NCI-H146 (cell line): ENCODE results near the gene KDM4C.
A peak's percentile ranks its signal among the peaks of the same experiment; 100 is the strongest.
"Not testable (repeated sequence)": the region's sequence is repeated elsewhere in the genome, so short reads cannot be mapped to it uniquely, and the experiment has no call there.

Source experiments
- DNase-seq: peaks from one replicate; lab custom pipeline; 2025; lab: John Stamatoyannopoulos, UW

Gene KDM4C

GRCh38 chr9:6764523-6764922 is 6.8 kb downstream of the KDM4C start:
- no peak for DNase-seq

- DNase-seq, result no peak
Observed at GRCh38 chr9:6764950-6765349, 7.2 kb downstream of the KDM4C start.

GRCh38 chr9:6765396-6765795 is 7.6 kb downstream of the KDM4C start:
- DNase-seq, result no peak

- no peak for DNase-seq
Observed at GRCh38 chr9:6766606-6767005, 8.8 kb downstream of the KDM4C start.

- not testable (repeated sequence) for DNase-seq
Observed at GRCh38 chr9:6768587-6768986, 10.8 kb downstream of the KDM4C start.

GRCh38 chr9:6771722-6772121 is 13.9 kb downstream of the KDM4C start:
- DNase-seq, result no peak

- no peak for DNase-seq
Observed at GRCh38 chr9:6777213-6777902, 19.6 kb downstream of the KDM4C start.

- DNase-seq, result peak; percentile 98
Observed at GRCh38 chr9:6779417-6780241, 21.9 kb downstream of the KDM4C start.

GRCh38 chr9:6780690-6781089 is 22.9 kb downstream of the KDM4C start:
- DNase-seq, result peak; percentile 9

GRCh38 chr9:6781476-6781875 is 23.7 kb downstream of the KDM4C start:
- DNase-seq, result peak; percentile 75

- DNase-seq, result no peak
Observed at GRCh38 chr9:6782345-6782744, 24.6 kb downstream of the KDM4C start.

- no peak for DNase-seq
Observed at GRCh38 chr9:6782981-6783380, 25.2 kb downstream of the KDM4C start.

GRCh38 chr9:6783753-6784152 is 26.0 kb downstream of the KDM4C start:
- no peak for DNase-seq

- DNase-seq, result no peak
Observed at GRCh38 chr9:6785682-6786081, 27.9 kb downstream of the KDM4C start.

- DNase-seq, result no peak
Observed at GRCh38 chr9:6787793-6788161, 30.0 kb downstream of the KDM4C start.

GRCh38 chr9:6788162-6789016 is 30.6 kb downstream of the KDM4C start:
- DNase-seq, result no peak

- not testable (repeated sequence) for DNase-seq
Observed at GRCh38 chr9:6789017-6789338, 31.2 kb downstream of the KDM4C start.

- DNase-seq, result no peak
Observed at GRCh38 chr9:6790866-6791265, 33.1 kb downstream of the KDM4C start.

- no peak for DNase-seq
Observed at GRCh38 chr9:6793203-6793602, 35.4 kb downstream of the KDM4C start.

GRCh38 chr9:6794936-6795335 is 37.2 kb downstream of the KDM4C start:
- no peak for DNase-seq

- no peak for DNase-seq
Observed at GRCh38 chr9:6802926-6803325, 45.2 kb downstream of the KDM4C start.

- no peak for DNase-seq
Observed at GRCh38 chr9:6805532-6805931, 47.8 kb downstream of the KDM4C start.

GRCh38 chr9:6806318-6806717 is 48.5 kb downstream of the KDM4C start:
- DNase-seq, result not testable (repeated sequence)
